MCF 10A (cell line): Measurements from ENCODE around the gene SECTM1. TPM values are rescaled to one million over a fixed set of nuclear protein-coding genes. Genes with fewer than 3 reads are reported as not detected.

ENCODE experiments used
- BruUV-seq: library from RNA; stranded (reverse); fragments of 400-500 nt; replicated peaks from 2 replicates; lab custom pipeline; 2021; lab: Mats Ljungman, UMichigan
- CTCF ChIA-PET: fragments of 300-600 bp; sonication (Branson Sonifier 250); formaldehyde crosslinking; extraction: SDS; loops from one replicate; lab custom pipeline; 2021; ENCODE audit warnings: antibody characterized with exemption, inconsistent platforms; lab: Yijun Ruan, JAX
- POLR2A ChIA-PET: fragments of 300-600, 350-650 bp; sonication (Branson Sonifier 250); formaldehyde crosslinking; extraction: SDS; loops from one replicate; lab custom pipeline; 2020; ENCODE audit warnings: antibody characterized with exemption, inconsistent platforms; lab: Yijun Ruan, JAX
- DNase-seq: peaks from one replicate; pipeline ENCODE4 v3.0.0-alpha.2; 2018; ENCODE audit not compliant: unreplicated experiment
- H3K27ac Mint-ChIP-seq: one replicate; pipeline ENCODE4 v1.8.0; 2022; ENCODE audit warnings: mild to moderate bottlenecking, low read depth, mixed read lengths; ENCODE audit not compliant: unreplicated experiment
- H3K27me3 Mint-ChIP-seq: one replicate; pipeline ENCODE4 v1.8.0; 2022; ENCODE audit warnings: mixed read lengths; ENCODE audit not compliant: insufficient read depth, unreplicated experiment
- H3K36me3 Mint-ChIP-seq: one replicate; pipeline ENCODE4 v1.8.0; 2022; ENCODE audit warnings: mild to moderate bottlenecking, moderate library complexity, mixed read lengths; ENCODE audit not compliant: insufficient read depth, unreplicated experiment
- H3K4me1 Mint-ChIP-seq: one replicate; pipeline ENCODE4 v1.8.0; 2022; ENCODE audit warnings: mixed read lengths; ENCODE audit not compliant: insufficient read depth, unreplicated experiment
- H3K4me3 Mint-ChIP-seq: one replicate; pipeline ENCODE4 v1.8.0; 2022; ENCODE audit warnings: mild to moderate bottlenecking, moderate library complexity, mixed read lengths; ENCODE audit not compliant: unreplicated experiment
- H3K9me3 Mint-ChIP-seq: one replicate; pipeline ENCODE4 v1.8.0; 2022; ENCODE audit warnings: mixed read lengths; ENCODE audit not compliant: unreplicated experiment
- intact Hi-C: fragments of 100-400 bp; cut with micrococcal nuclease; formaldehyde crosslinking; loops from 2 replicates; pipeline ENCODE4 v1.14.1; 2022
- total RNA-seq: library from RNA; stranded (reverse); gene quantifications from 2 replicates; pipeline ENCODE4 v1.2.3, GENCODE V29; 2022
- TF ChIP-seq, protein P1 (sequence below): fragments of 200-600 bp; IDR thresholded peaks from one replicate; pipeline ENCODE4 v1.8.0; 2022; ENCODE audit warnings: antibody characterized with exemption, mild to moderate bottlenecking; ENCODE audit not compliant: unreplicated experiment

Gene SECTM1
- total RNA-seq, 1 experiment from 2014 or later: 13.4 TPM

DNA sequence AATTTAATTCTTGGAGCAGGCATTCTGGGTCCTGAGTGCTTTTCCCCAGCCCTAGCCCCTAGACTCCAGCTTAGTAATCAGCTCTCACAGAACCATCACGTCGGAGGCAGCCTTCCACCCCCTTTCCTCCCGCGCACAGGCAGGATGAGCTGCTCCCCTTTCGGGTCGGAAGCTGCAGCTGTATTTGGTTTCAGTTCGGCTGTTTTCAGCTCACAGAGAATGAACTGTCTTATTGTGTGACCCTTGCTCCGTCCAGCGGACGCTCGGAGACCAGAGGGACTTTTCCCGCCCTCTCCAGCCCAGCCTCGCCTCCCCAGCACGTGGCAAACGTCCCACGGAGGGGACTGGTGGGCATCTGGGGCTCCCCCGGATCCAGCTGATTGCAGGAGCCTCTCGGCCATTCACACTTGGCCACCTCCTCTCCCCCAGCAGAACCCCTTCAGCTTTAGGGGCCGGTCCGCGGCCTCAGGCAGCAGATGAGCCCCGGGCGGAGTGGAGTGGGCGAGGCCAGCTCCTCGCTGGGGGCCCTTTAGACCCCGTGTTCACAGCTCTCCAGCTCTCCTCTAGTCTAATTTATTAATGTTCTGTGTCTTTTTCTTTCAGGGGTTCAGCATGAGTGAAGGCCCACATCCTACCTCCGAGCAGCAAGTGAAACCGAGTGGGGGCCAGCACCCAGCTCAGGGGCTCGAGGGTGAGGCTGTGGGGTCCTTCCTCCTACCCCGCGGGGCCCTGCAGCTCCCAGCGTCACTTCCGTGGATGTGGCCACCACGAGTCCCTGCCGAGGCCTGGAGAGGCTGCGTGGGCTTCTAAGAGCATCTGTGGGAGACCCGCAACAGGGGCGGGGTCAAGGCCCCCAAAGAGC lies 37.1 kb upstream of the SECTM1 start:
- intact Hi-C loops: no loop called here
- DNase-seq: no peak
- H3K9me3 Mint-ChIP-seq: no peaks in the 10 kb centered on the region
- H3K27me3 Mint-ChIP-seq: peaks cover 10% of the 10 kb centered on the region
- H3K36me3 Mint-ChIP-seq: no peaks in the 10 kb centered on the region
- CTCF ChIA-PET: interaction anchor here (0.5 to 0.7 kb wide), 2 partner anchors 14 to 26 kb away, joined by 3 read pairs; no protein-coding TSS in a partner anchor
- H3K4me1 Mint-ChIP-seq: no peaks in the 10 kb centered on the region
- POLR2A ChIA-PET: interaction anchor here (0.6 kb wide), 1 partner anchor 62 kb away, joined by 4 read pairs; no protein-coding TSS in a partner anchor
- H3K27ac Mint-ChIP-seq: no peak overlapping the region
- H3K4me3 Mint-ChIP-seq: no peak overlapping the region
- TF ChIP-seq, protein P1, sequence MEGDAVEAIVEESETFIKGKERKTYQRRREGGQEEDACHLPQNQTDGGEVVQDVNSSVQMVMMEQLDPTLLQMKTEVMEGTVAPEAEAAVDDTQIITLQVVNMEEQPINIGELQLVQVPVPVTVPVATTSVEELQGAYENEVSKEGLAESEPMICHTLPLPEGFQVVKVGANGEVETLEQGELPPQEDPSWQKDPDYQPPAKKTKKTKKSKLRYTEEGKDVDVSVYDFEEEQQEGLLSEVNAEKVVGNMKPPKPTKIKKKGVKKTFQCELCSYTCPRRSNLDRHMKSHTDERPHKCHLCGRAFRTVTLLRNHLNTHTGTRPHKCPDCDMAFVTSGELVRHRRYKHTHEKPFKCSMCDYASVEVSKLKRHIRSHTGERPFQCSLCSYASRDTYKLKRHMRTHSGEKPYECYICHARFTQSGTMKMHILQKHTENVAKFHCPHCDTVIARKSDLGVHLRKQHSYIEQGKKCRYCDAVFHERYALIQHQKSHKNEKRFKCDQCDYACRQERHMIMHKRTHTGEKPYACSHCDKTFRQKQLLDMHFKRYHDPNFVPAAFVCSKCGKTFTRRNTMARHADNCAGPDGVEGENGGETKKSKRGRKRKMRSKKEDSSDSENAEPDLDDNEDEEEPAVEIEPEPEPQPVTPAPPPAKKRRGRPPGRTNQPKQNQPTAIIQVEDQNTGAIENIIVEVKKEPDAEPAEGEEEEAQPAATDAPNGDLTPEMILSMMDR: no peak
- BruUV-seq: no TSS peak

DNA sequence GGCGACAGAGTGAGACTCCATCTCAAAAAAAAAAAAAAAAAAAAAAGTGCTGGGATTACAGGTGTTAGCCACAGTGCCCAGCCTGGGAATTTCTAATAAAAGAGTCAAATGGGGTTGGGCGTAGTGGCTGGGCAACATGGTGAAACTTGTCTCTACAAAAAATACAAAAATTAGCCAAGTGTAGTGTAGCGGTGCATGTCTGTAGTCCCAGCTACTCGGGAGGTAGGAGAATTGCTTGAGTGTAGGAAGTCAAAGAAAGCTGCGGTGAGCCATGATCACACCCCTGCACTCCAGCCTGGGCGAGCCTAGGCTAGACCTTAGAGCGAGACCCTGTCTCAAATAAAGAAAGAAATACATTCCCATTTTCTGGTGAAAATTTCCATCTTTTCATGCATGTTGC lies 35.6 kb upstream of the SECTM1 start:
- no peaks in the 10 kb centered on the region for H3K36me3 Mint-ChIP-seq
- no peaks in the 10 kb centered on the region for H3K4me1 Mint-ChIP-seq
- no peak for DNase-seq
- H3K27me3 Mint-ChIP-seq: peaks cover 10% of the 10 kb centered on the region
- intact Hi-C loops: no loop called here
- H3K4me3 Mint-ChIP-seq: no peak overlapping the region
- H3K27ac Mint-ChIP-seq: no peak overlapping the region
- BruUV-seq: no TSS peak
- no peaks in the 10 kb centered on the region for H3K9me3 Mint-ChIP-seq
- TF ChIP-seq, protein P1: no peak
- ChIA-PET CTCF (no interaction called here), POLR2A (interaction anchor here (0.5 kb wide), 1 partner anchor 20 kb away, joined by 3 read pairs; no protein-coding TSS in a partner anchor)

DNA sequence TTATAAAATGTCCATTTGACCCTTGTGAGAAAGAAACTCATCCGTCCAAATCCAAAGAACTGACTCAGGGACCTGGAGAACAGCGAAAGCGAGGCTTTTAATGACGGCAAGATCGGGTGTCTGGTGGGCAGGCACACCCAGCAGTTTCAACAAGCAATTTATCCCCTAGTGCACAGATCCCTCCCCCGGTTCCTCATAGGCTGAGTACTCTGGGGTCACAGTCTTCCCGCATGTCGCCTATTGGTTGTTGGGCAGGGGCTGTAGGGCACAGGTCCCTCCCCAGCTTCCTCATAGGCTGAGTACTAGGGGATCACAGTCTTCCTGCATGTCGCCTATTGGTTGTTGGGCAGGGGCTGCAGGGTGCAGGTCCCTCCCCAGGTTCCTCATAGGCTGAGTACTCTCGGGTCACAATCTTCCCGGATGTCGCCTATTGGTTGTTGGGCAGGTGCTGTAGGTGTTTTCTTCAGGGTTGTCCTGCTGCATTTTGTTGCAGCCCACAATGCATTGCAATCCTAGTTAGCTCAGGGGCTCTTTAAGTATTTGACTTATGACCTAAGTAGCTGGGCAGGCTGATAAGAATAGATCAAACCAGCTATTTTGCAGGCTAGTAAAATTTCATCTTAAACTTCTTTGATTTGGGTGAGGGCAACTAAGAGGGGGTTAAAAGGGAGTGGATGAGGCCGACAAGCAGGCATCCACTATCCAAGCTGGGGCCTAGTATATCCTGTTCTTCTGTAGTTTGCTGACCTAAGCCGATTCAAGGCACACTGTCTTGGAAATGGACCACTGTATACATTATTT lies 34.4 kb upstream of the SECTM1 start:
- BruUV-seq: no TSS peak
- Mint-ChIP-seq H3K36me3 (no peaks in the 10 kb centered on the region), H3K27me3 (peaks cover 10% of the 10 kb centered on the region), H3K27ac (no peak overlapping the region), H3K4me3 (no peak overlapping the region), H3K9me3 (no peaks in the 10 kb centered on the region), H3K4me1 (no peaks in the 10 kb centered on the region)
- intact Hi-C loops: no loop called here
- no peak for DNase-seq
- ChIA-PET CTCF (interaction anchor here (1.3 kb wide), 1 partner anchor 15 kb away, joined by 3 read pairs; no protein-coding TSS in a partner anchor), POLR2A (no interaction called here)
- TF ChIP-seq, protein P1: no peak

DNA sequence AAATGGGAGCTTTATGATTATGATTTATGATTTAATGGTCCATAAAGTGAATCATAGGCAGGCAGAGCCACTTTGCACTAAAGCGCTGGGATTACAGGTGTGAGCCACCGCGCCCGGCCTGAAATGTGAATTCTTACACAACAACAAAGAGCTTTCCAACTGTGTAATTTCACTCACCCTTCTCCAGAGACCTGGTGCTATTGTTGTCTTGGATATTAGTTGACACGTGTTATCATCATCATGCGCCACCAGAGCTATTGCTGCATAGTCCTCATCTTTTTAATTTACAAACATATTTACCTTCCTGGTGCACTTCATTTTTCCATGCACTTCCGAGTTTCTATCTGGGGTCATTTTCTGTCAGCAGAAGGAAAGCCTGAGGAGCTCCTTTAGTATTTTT lies 33.2 kb upstream of the SECTM1 start:
- Mint-ChIP-seq H3K36me3 (no peaks in the 10 kb centered on the region), H3K4me3 (no peak overlapping the region), H3K27ac (no peak overlapping the region), H3K27me3 (peaks cover 10% of the 10 kb centered on the region), H3K4me1 (no peaks in the 10 kb centered on the region), H3K9me3 (no peaks in the 10 kb centered on the region)
- POLR2A ChIA-PET: interaction anchor here (1.0 to 1.4 kb wide), 3 partner anchors 10 to 30 kb away, joined by 3 to 4 read pairs (median 3); no protein-coding TSS in a partner anchor
- DNase-seq: no peak
- intact Hi-C loops: no loop called here
- CTCF ChIA-PET: interaction anchor here (0.6 to 1.9 kb wide), 5 partner anchors 14 to 187 kb away, joined by 3 to 6 read pairs (median 5); no protein-coding TSS in a partner anchor
- BruUV-seq: no TSS peak
- TF ChIP-seq, protein P1: no peak
